Neural progenitor cell (in vitro differentiated cells): ENCODE results near the gene ADAMTS14. TPM values are rescaled to one million over a fixed set of nuclear protein-coding genes. Genes with fewer than 3 reads are reported as not detected.
A peak's percentile ranks its signal among the peaks of the same experiment; 100 is the strongest.

Experiments
- DNase-seq: peaks from one replicate; pipeline ENCODE4 v3.0.0-alpha.2; 2016; ENCODE audit warnings: low spot score
- H2AFZ ChIP-seq: fragments of 200-600 bp; sonication (generic); replicated peaks from 2 replicates; pipeline ENCODE4 v1.6.1; 2016; ENCODE audit warnings: antibody characterized with exemption
- H3F3A ChIP-seq: fragments of 200-600 bp; sonication (generic); 2 replicates; pipeline ENCODE4 v1.6.1; 2016; ENCODE audit warnings: antibody characterized with exemption, low read depth
- H3K27ac ChIP-seq: fragments of 200-600 bp; sonication (generic); 2 replicates; pipeline ENCODE4 v1.5.1; 2016; ENCODE audit warnings: mild to moderate bottlenecking
- H3K27me3 ChIP-seq: fragments of 200-600 bp; sonication (generic); 2 replicates; pipeline ENCODE4 v1.6.1; 2016; ENCODE audit warnings: mild to moderate bottlenecking, moderate library complexity
- H3K36me3 ChIP-seq: fragments of 200-600 bp; sonication (generic); 2 replicates; pipeline ENCODE4 v1.5.1; 2016
- H3K4me1 ChIP-seq: fragments of 200-600 bp; sonication (generic); 2 replicates; pipeline ENCODE4 v1.6.1; 2016; ENCODE audit warnings: mixed run types
- H3K4me2 ChIP-seq: fragments of 200-600 bp; sonication (generic); 2 replicates; pipeline ENCODE4 v1.6.1; 2016
- H3K4me3 ChIP-seq: fragments of 200-600 bp; sonication (generic); 2 replicates; pipeline ENCODE4 v1.5.1; 2016
- H3K79me2 ChIP-seq: fragments of 200-600 bp; sonication (generic); 2 replicates; pipeline ENCODE4 v1.6.1; 2016; ENCODE audit warnings: low read depth
- H3K9ac ChIP-seq: fragments of 200-600 bp; sonication (generic); 2 replicates; pipeline ENCODE4 v1.6.1; 2016
- H3K9me3 ChIP-seq: fragments of 200-600 bp; sonication (generic); 2 replicates; pipeline ENCODE4 v1.5.1; 2016; ENCODE audit warnings: low read depth
- H4K20me1 ChIP-seq: fragments of 200-600 bp; sonication (generic); 2 replicates; pipeline ENCODE4 v1.6.1; 2016; ENCODE audit warnings: low read depth
- H3K27ac Mint-ChIP-seq: 3 replicates; pipeline ENCODE4 v1.8.0; 2021; ENCODE audit warnings: mixed read lengths
- H3K27me3 Mint-ChIP-seq: 2 replicates; pipeline ENCODE4 v1.8.0; 2022; ENCODE audit warnings: low read depth, mild to moderate bottlenecking, inconsistent platforms, moderate library complexity, mixed read lengths; ENCODE audit not compliant: insufficient read depth
- H3K36me3 Mint-ChIP-seq: 3 replicates; pipeline ENCODE4 v1.8.0; 2021; ENCODE audit warnings: mixed read lengths
- H3K4me1 Mint-ChIP-seq: 3 replicates; pipeline ENCODE4 v1.8.0; 2021; ENCODE audit warnings: mixed read lengths
- H3K4me3 Mint-ChIP-seq: 3 replicates; pipeline ENCODE4 v1.8.0; 2021; ENCODE audit warnings: mild to moderate bottlenecking, moderate library complexity, mixed read lengths
- H3K9me3 Mint-ChIP-seq: 3 replicates; pipeline ENCODE4 v1.8.0; 2020; ENCODE audit warnings: mixed read lengths
- CTCF ChIP-seq: fragments of 200-600 bp; sonication (generic); IDR thresholded peaks from 2 replicates; pipeline ENCODE4 v1.5.1; 2017; ENCODE audit warnings: antibody characterized with exemption, mild to moderate bottlenecking
- EZH2 ChIP-seq: fragments of 200-600 bp; sonication (generic); IDR thresholded peaks from 2 replicates; pipeline ENCODE4 v1.6.1; 2017; ENCODE audit warnings: antibody characterized with exemption, mild to moderate bottlenecking, moderate library complexity
- EZH2phosphoT487 ChIP-seq: fragments of 200-600 bp; sonication (generic); IDR thresholded peaks from 2 replicates; pipeline ENCODE4 v1.6.1; 2017; ENCODE audit warnings: antibody characterized with exemption
- total RNA-seq: library from RNA; depleted of rRNA; stranded (reverse); fragments of >200 nt; gene quantifications from 2 replicates; pipeline ENCODE4 v1.2.3, GENCODE V29; 2015; ENCODE audit warnings: low replicate concordance

The ADAMTS14 gene
- total RNA-seq, 1 donor from 2014 or later: not detected

DNA sequence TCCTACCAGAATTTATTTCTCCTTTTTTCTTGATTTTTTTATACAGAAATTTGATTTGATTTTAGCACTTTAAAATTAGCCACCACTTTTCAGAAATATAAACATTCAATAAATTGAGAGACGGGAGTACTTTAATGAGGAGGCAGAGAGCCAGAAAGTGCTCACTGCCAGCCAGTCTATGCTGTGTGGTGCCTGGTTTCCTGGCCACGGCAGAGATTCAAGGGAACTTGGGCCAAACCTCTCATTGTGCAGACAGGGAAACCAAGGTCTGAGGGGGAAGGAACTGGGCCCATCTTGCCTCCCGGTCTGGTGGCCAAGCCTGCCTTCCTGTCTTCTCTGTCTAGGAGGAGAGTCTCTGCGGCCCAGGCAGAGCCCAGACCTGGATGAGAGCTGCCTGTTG is 25.9 kb downstream of the ADAMTS14 start:
- H3K9ac ChIP-seq: no peak overlapping the region
- no peak overlapping the region for H3K27ac ChIP-seq
- Mint-ChIP-seq H3K4me3 (no peak overlapping the region), H3K27me3 (no peaks in the 10 kb centered on the region), H3K4me1 (peaks cover 4% of the 10 kb centered on the region), H3K9me3 (no peaks in the 10 kb centered on the region), H3K27ac (no peak overlapping the region), H3K36me3 (no peaks in the 10 kb centered on the region)
- no peaks in the 10 kb centered on the region for H3K27me3 ChIP-seq
- H3K4me2 ChIP-seq: no peak overlapping the region
- H3K4me3 ChIP-seq: no peak overlapping the region
- no peaks in the 10 kb centered on the region for H3F3A ChIP-seq
- no peak overlapping the region for H2AFZ ChIP-seq
- H3K4me1 ChIP-seq: no peaks in the 10 kb centered on the region
- no peaks in the 10 kb centered on the region for H4K20me1 ChIP-seq
- no peaks in the 10 kb centered on the region for H3K9me3 ChIP-seq
- no peaks in the 10 kb centered on the region for H3K79me2 ChIP-seq
- no peak for DNase-seq
- no peaks in the 10 kb centered on the region for H3K36me3 ChIP-seq
- TF ChIP-seq CTCF (no peak), EZH2 (no peak), EZH2phosphoT487 (no peak)

- Mint-ChIP-seq H3K4me1 (peaks cover 4% of the 10 kb centered on the region), H3K36me3 (no peaks in the 10 kb centered on the region), H3K27ac (no peak overlapping the region), H3K27me3 (no peaks in the 10 kb centered on the region), H3K4me3 (peak overlapping the region; percentile 44), H3K9me3 (no peaks in the 10 kb centered on the region)
- Histone ChIP-seq H3F3A (no peaks in the 10 kb centered on the region), H2AFZ (no peak overlapping the region), H3K79me2 (no peaks in the 10 kb centered on the region), H3K4me3 (no peak overlapping the region), H3K4me1 (no peaks in the 10 kb centered on the region), H3K9ac (no peak overlapping the region), H3K4me2 (no peak overlapping the region), H3K27me3 (no peaks in the 10 kb centered on the region), H4K20me1 (no peaks in the 10 kb centered on the region), H3K9me3 (no peaks in the 10 kb centered on the region), H3K27ac (no peak overlapping the region), H3K36me3 (no peaks in the 10 kb centered on the region)
- DNase-seq: no peak
- TF ChIP-seq EZH2phosphoT487: no peak
- no peak for TF ChIP-seq CTCF
- TF ChIP-seq EZH2: no peak
Measured at GRCh38 chr10:70699063-70699658, 26.9 kb downstream of the ADAMTS14 start.

- Histone ChIP-seq H3K4me3 (no peak overlapping the region), H3K27me3 (no peaks in the 10 kb centered on the region), H3K79me2 (no peaks in the 10 kb centered on the region), H2AFZ (peak overlapping the region; percentile 72), H3K27ac (no peak overlapping the region), H3F3A (no peaks in the 10 kb centered on the region), H3K9ac (no peak overlapping the region), H3K9me3 (no peaks in the 10 kb centered on the region), H3K4me2 (no peak overlapping the region), H3K36me3 (no peaks in the 10 kb centered on the region), H4K20me1 (no peaks in the 10 kb centered on the region), H3K4me1 (no peaks in the 10 kb centered on the region)
- Mint-ChIP-seq H3K4me3 (no peak overlapping the region), H3K27ac (no peak overlapping the region), H3K9me3 (no peaks in the 10 kb centered on the region), H3K27me3 (no peaks in the 10 kb centered on the region), H3K4me1 (peaks cover 4% of the 10 kb centered on the region), H3K36me3 (no peaks in the 10 kb centered on the region)
- TF ChIP-seq EZH2 (no peak), CTCF (no peak), EZH2phosphoT487 (no peak)
- no peak for DNase-seq
Measured at GRCh38 chr10:70699659-70700174, 27.4 kb downstream of the ADAMTS14 start.
